Activated CD4-positive, alpha-beta T cell treated with anti-CD3 and anti-CD28 coated beads for 36 hours (primary cell): ENCODE results near the gene MCU. TPM values are rescaled to one million over a fixed set of nuclear protein-coding genes. Genes with fewer than 3 reads are reported as not detected.
"Not testable (repeated sequence)": the region's sequence is repeated elsewhere in the genome, so short reads cannot be mapped to it uniquely, and the experiment has no call there.

Source experiments
- ATAC-seq: fragments of 200-7000 bp; cut with Tn5 transposase; one replicate; pipeline ENCODE4 v1.10.0; 2021; ENCODE audit warnings: mild to moderate bottlenecking, moderate library complexity
- CTCF ChIA-PET: fragments of 350-600 bp; sonication (Branson Sonifier 250); formaldehyde crosslinking; loops from one replicate; lab custom pipeline; 2021; ENCODE audit warnings: antibody characterized with exemption; lab: Charles Lee
- POLR2A ChIA-PET: fragments of 350-600 bp; sonication (Branson Sonifier 250); formaldehyde crosslinking; loops from one replicate; lab custom pipeline; 2021; ENCODE audit warnings: antibody characterized with exemption, inconsistent platforms; lab: Charles Lee
- DNase-seq: peaks from one replicate; pipeline ENCODE4 v3.0.0-alpha.2; 2020
- H3K27ac Mint-ChIP-seq: one replicate; pipeline ENCODE4 v1.8.0; 2021; ENCODE audit warnings: mixed read lengths
- H3K27me3 Mint-ChIP-seq: one replicate; pipeline ENCODE4 v1.8.0; 2021; ENCODE audit warnings: mixed read lengths
- H3K36me3 Mint-ChIP-seq: one replicate; pipeline ENCODE4 v1.8.0; 2021; ENCODE audit warnings: low read depth, mixed read lengths
- H3K4me1 Mint-ChIP-seq: one replicate; pipeline ENCODE4 v1.8.0; 2021; ENCODE audit warnings: mixed read lengths
- H3K4me3 Mint-ChIP-seq: one replicate; pipeline ENCODE4 v1.8.0; 2021; ENCODE audit warnings: mild to moderate bottlenecking, moderate library complexity, mixed read lengths
- H3K9me3 Mint-ChIP-seq: one replicate; pipeline ENCODE4 v1.8.0; 2021; ENCODE audit warnings: low read depth, mixed read lengths
- intact Hi-C, 2 experiments: fragments of 100-400 bp; cut with DNase I in 1 of 2; cut with micrococcal nuclease in 1 of 2; formaldehyde crosslinking; loops; one replicate each; pipeline versions ENCODE4 v1.14.2 to v1.15.1; 2022 to 2024; cut with DNase I, micrococcal nuclease
- total RNA-seq, 2 experiments: library from RNA; stranded (reverse); gene quantifications; one replicate each; pipeline ENCODE4 v1.2.3, GENCODE V29; 2021

MCU gene
- total RNA-seq, 2 experiments from 2014 or later: 15.1 to 16.0 TPM

DNA sequence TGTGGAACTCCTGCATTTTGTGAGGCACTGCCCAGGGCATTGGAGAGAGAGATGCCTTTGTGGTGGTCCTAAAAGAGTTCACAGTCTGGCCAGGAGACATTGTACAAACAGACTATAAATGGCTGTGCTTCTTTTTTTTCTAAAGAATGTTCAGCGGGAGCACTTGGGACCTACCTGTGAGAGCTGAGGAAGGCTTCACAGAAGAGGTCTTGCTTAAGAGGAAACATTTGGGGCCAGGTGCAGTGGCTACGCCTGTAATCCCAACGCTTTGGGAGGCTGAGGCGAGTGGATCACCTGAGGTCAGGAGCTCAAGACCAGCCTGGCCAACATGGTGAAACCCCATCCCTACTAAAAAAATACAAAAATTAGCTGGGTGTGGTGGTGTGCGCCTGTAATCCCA lies 10.5 kb downstream of the MCU start:
- H3K4me3 Mint-ChIP-seq, intact Hi-C loops, H3K27me3 Mint-ChIP-seq, DNase-seq, H3K27ac Mint-ChIP-seq, H3K9me3 Mint-ChIP-seq, H3K4me1 Mint-ChIP-seq, H3K36me3 Mint-ChIP-seq, ATAC-seq: not testable (repeated sequence)
- POLR2A ChIA-PET: interaction anchor here (1.5 kb wide), 1 partner anchor 11 kb away, joined by 4 read pairs; the partner anchor contains the start of gene MCU
- CTCF ChIA-PET: interaction anchor here (1.1 kb wide), 1 partner anchor 11 kb away, joined by 4 read pairs; the partner anchor contains the start of gene MCU

GRCh38 chr10:72702868-72703581 lies 11.1 kb downstream of the MCU start:
- no peaks in the 10 kb centered on the region for H3K9me3 Mint-ChIP-seq
- CTCF ChIA-PET: interaction anchor here (0.6 to 1.1 kb wide), 2 partner anchors 11 to 197 kb away, joined by 3 to 4 read pairs; partner anchors contain the start of gene MCU
- no peaks in the 10 kb centered on the region for H3K36me3 Mint-ChIP-seq
- POLR2A ChIA-PET: interaction anchor here (0.6 to 1.5 kb wide), 2 partner anchors 11 to 547 kb away, joined by 4 read pairs; partner anchors contain the start of gene MCU
- ATAC-seq: peak; percentile 97
- peaks cover 10% of the 10 kb centered on the region for H3K4me1 Mint-ChIP-seq
- H3K27ac Mint-ChIP-seq: no peak overlapping the region
- no peak overlapping the region for H3K4me3 Mint-ChIP-seq
- H3K27me3 Mint-ChIP-seq: no peaks in the 10 kb centered on the region
- intact Hi-C loops: no loop called here
- DNase-seq: peak; percentile 9

GRCh38 chr10:72704117-72704516 lies 12.2 kb downstream of the MCU start:
- H3K9me3 Mint-ChIP-seq: no peaks in the 10 kb centered on the region
- ChIA-PET CTCF (interaction anchor here (0.6 kb wide), 1 partner anchor 1134 kb away, joined by 3 read pairs; no protein-coding TSS in a partner anchor), POLR2A (no interaction called here)
- H3K4me1 Mint-ChIP-seq: peaks cover 10% of the 10 kb centered on the region
- H3K36me3 Mint-ChIP-seq: no peaks in the 10 kb centered on the region
- no peak overlapping the region for H3K4me3 Mint-ChIP-seq
- no peak for ATAC-seq
- no peaks in the 10 kb centered on the region for H3K27me3 Mint-ChIP-seq
- intact Hi-C loops: no loop called here
- no peak for DNase-seq
- H3K27ac Mint-ChIP-seq: no peak overlapping the region

DNA sequence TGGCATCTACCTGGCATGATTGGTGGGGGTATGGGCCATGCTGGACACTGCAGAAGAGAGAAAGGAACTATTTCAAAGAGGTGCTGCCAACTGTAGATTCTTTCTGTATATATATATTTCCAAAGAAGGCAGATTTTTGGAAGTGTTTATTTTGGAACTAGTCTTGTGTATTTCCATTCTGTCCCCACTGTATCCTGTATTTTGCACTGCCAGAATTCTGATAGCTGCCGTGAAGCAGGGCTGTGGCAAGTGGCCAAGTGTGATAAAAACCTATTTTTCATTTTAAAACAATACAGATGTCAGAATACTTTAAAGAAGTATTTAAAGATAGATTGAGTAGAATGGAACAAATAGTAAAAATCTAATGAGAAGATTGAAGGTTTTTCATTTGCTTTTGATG lies 17.1 kb downstream of the MCU start:
- ATAC-seq (no peak), DNase-seq (no peak)
- Mint-ChIP-seq H3K4me3 (no peak overlapping the region), H3K36me3 (peaks cover 1% of the 10 kb centered on the region), H3K9me3 (no peaks in the 10 kb centered on the region), H3K27ac (no peak overlapping the region), H3K27me3 (no peaks in the 10 kb centered on the region), H3K4me1 (peaks cover 3% of the 10 kb centered on the region)
- intact Hi-C loops: no loop called here
- POLR2A ChIA-PET: no interaction called here
- CTCF ChIA-PET: interaction anchor here (1.6 kb wide), 1 partner anchor 12 kb away, joined by 3 read pairs; no protein-coding TSS in a partner anchor

DNA sequence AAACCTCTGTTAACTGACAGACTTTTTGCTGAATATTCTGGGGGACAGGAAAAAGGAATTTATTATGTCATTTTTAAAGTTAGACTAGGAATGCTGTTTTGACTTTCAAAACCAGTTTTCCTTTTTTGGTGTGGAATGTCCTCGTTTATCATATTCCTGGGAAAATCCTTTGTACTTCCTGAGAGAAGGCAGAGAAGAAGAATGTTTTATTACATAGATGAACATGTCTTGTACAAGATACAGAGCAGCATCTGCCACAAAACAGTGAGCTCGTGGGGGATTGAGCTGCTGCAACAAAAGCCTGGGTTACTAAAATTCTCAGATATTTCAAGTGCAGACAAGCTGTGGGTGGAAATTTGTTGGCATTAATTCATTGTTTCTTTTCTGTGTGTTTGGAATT lies 20.2 kb downstream of the MCU start:
- intact Hi-C loops: no loop called here
- DNase-seq: no peak
- ATAC-seq: no peak

DNA sequence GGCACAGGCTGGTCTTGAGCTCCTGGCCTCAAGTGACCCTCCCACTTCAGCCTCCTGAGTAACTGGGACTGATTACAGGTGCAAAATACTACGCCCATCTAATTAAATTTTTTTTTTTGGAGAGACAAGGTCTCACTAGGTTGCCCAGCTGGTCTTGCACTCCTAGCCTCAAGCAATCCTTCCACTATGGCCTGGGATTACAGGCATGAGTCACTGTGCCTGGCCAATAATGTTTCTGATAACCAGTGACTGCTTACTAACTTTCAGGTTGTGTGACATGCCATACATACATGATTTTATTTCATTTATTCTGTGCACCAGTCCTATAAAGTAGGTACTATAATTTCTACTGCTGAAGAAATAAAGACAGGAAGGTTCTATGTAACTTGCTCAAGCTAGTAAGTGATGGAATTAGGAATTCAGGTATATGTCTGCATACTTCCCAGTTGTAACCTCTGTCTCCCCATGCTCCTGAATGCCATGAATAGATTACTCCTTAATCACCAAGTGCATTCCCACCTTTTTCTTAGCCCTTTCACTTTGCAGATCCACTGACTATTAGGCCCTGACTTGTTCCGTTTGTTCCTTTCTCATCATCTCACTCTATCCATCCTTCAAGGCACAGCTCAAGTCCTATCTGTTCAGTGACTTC lies 28.1 kb downstream of the MCU start:
- Mint-ChIP-seq H3K36me3 (peaks cover 2% of the 10 kb centered on the region), H3K9me3 (no peaks in the 10 kb centered on the region), H3K27ac (no peak overlapping the region), H3K4me3 (no peak overlapping the region), H3K4me1 (no peaks in the 10 kb centered on the region), H3K27me3 (no peaks in the 10 kb centered on the region)
- CTCF ChIA-PET: interaction anchor here (0.5 to 0.9 kb wide), 2 partner anchors 10 to 42 kb away, joined by 3 to 4 read pairs; no protein-coding TSS in a partner anchor
- DNase-seq (no peak), ATAC-seq (no peak)
- intact Hi-C loops: no loop called here
- POLR2A ChIA-PET: interaction anchor here (0.6 kb wide), 1 partner anchor 196 kb away, joined by 3 read pairs; no protein-coding TSS in a partner anchor

More for the DNA sequence above, 20.2 kb downstream of the MCU start:
- H3K9me3 Mint-ChIP-seq: no peaks in the 10 kb centered on the region
- H3K4me1 Mint-ChIP-seq: peaks cover 2% of the 10 kb centered on the region
- H3K36me3 Mint-ChIP-seq: peaks cover 1% of the 10 kb centered on the region
- CTCF ChIA-PET: no interaction called here
- H3K27me3 Mint-ChIP-seq: no peaks in the 10 kb centered on the region
- POLR2A ChIA-PET: no interaction called here
- H3K27ac Mint-ChIP-seq: no peak overlapping the region
- no peak overlapping the region for H3K4me3 Mint-ChIP-seq

DNA sequence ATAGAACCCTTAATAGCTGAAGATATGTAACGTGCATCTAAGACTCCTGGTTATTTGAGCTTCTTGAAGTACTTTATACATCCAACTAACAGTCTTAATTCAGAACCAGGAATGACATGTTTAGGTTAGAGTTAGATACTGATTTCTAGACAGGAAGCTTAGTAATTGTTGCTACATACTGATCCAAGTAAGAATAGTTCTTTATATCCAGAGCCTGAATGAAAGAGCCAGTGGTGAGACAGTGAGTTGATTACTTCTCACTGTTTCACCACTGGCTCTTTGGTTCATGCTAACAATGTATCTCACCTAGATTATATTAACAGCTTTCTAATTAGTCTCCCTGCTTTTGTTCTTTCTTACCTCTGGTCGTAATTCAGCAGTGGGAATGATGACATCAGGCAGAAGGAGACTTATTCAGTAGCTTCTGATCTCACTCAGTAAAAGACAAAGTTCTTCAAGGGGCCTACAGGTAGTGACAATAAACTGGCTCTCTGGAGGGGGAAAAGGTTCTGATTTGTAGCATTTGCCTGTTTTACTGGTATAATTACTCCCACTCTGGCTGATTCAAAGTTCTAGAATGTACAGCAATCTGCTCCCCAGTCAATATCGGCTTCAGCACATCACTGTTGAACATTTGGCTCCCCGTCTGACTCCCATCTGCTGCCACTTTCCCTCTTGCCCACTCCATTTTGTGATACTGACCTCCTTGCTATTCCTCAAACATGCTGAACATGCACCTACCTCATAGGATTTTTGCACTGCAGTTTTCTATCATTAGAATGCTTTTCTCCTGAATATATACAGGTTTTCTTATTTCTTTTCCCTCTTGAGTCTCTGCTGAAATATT lies 29.1 kb downstream of the MCU start:
- ChIA-PET POLR2A (no interaction called here), CTCF (interaction anchor here (0.9 kb wide), 1 partner anchor 11 kb away, joined by 3 read pairs; no protein-coding TSS in a partner anchor)
- H3K4me3 Mint-ChIP-seq: no peak overlapping the region
- no peaks in the 10 kb centered on the region for H3K4me1 Mint-ChIP-seq
- intact Hi-C loops: no loop called here
- no peak overlapping the region for H3K27ac Mint-ChIP-seq
- no peaks in the 10 kb centered on the region for H3K9me3 Mint-ChIP-seq
- ATAC-seq (no peak), DNase-seq (no peak)
- no peaks in the 10 kb centered on the region for H3K27me3 Mint-ChIP-seq
- peaks cover 2% of the 10 kb centered on the region for H3K36me3 Mint-ChIP-seq

- intact Hi-C loops: no loop called here
- ChIA-PET CTCF (interaction anchor here (0.7 to 1.0 kb wide), 2 partner anchors 12 to 498 kb away, joined by 3 read pairs; no protein-coding TSS in a partner anchor), POLR2A (no interaction called here)
- H3K27me3 Mint-ChIP-seq: no peaks in the 10 kb centered on the region
- peaks cover 19% of the 10 kb centered on the region for H3K4me1 Mint-ChIP-seq
- no peak overlapping the region for H3K4me3 Mint-ChIP-seq
- no peak for ATAC-seq
- no peak overlapping the region for H3K27ac Mint-ChIP-seq
- H3K9me3 Mint-ChIP-seq: no peaks in the 10 kb centered on the region
- H3K36me3 Mint-ChIP-seq: no peaks in the 10 kb centered on the region
- DNase-seq: no peak
Measured at GRCh38 chr10:72727130-72727529, 35.2 kb downstream of the MCU start.

DNA sequence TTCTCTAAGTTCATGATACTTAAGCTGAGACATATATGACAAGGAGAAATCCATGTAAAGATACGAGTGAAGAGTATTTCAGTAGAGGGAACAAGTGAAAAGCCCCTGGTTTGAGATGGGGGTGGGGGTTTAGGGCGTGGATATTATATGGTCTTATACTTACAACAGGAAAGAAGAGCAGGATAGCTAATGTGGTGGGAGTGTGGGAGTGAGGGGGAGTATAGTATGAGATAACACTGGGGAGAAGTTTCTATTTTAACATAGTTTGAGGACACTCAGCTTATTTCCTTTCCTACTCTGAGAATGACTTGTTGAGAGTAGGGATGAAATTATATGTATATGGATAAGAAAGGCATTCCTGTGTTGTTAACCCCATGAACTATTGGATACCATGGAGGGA lies 36.5 kb downstream of the MCU start:
- intact Hi-C loops: no loop called here
- H3K9me3 Mint-ChIP-seq: no peaks in the 10 kb centered on the region
- peaks cover 19% of the 10 kb centered on the region for H3K4me1 Mint-ChIP-seq
- ChIA-PET POLR2A (interaction anchor here (0.6 kb wide), 1 partner anchor 164 kb away, joined by 3 read pairs; no protein-coding TSS in a partner anchor), CTCF (interaction anchor here (1.2 kb wide), 1 partner anchor 45 kb away, joined by 3 read pairs; no protein-coding TSS in a partner anchor)
- ATAC-seq (no peak), DNase-seq (no peak)
- H3K36me3 Mint-ChIP-seq: no peaks in the 10 kb centered on the region
- no peak overlapping the region for H3K27ac Mint-ChIP-seq
- no peaks in the 10 kb centered on the region for H3K27me3 Mint-ChIP-seq
- no peak overlapping the region for H3K4me3 Mint-ChIP-seq

DNA sequence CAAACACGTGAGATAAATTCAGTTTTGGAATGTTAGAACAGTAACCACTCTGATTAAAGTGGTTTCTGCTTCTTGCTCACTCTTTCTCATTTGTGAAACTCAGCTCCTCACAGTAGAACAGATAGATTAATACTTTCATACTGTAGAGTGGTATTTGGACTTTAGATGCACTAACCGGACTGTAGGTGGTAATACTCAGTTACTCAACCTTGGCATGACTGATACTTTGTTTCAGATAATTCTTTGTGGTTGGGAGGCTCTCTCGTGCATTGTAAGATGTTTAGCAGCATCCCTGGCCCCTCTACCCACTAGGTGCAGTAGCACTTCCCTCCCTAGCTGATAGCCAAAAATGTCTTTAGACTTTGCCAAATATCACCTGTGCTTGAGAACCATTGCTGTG lies 37.6 kb downstream of the MCU start:
- peak; percentile 87 for ATAC-seq
- no peak overlapping the region for H3K4me3 Mint-ChIP-seq
- H3K27me3 Mint-ChIP-seq: no peaks in the 10 kb centered on the region
- H3K27ac Mint-ChIP-seq: no peak overlapping the region
- intact Hi-C loops: no loop called here
- peaks cover 19% of the 10 kb centered on the region for H3K4me1 Mint-ChIP-seq
- no peaks in the 10 kb centered on the region for H3K9me3 Mint-ChIP-seq
- CTCF ChIA-PET: interaction anchor here (0.6 to 0.8 kb wide), 2 partner anchors 53 to 135 kb away, joined by 3 to 4 read pairs; no protein-coding TSS in a partner anchor
- peak; percentile 11 for DNase-seq
- no peaks in the 10 kb centered on the region for H3K36me3 Mint-ChIP-seq
- POLR2A ChIA-PET: no interaction called here

DNA sequence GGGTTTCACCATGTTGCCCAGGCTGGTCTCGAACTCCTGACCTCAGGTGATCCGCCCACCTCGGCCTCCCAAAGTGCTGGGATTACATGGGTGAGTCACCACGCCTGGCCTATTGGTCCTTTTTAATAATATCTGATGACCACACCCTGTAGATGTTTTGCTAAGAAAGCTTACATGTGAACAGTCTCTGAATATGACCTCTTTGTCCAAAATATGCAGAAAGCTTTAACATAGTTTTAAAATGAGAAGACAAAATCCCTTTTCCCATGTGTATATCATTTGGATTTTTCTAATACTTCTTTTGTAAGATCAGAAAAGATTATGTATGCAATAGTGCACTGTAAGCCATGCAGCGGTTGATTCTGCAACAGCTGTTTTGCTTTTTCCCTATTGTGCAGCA lies 38.5 kb downstream of the MCU start:
- H3K27me3 Mint-ChIP-seq: no peaks in the 10 kb centered on the region
- intact Hi-C loops: no loop called here
- ChIA-PET POLR2A (no interaction called here), CTCF (interaction anchor here (0.7 kb wide), 1 partner anchor 105 kb away, joined by 3 read pairs; the partner anchor contains the start of gene MICU1)
- H3K27ac Mint-ChIP-seq: no peak overlapping the region
- no peak overlapping the region for H3K4me3 Mint-ChIP-seq
- peaks cover 19% of the 10 kb centered on the region for H3K4me1 Mint-ChIP-seq
- DNase-seq (no peak), ATAC-seq (no peak)
- no peaks in the 10 kb centered on the region for H3K9me3 Mint-ChIP-seq
- no peaks in the 10 kb centered on the region for H3K36me3 Mint-ChIP-seq
